Skeletal muscle satellite cell (primary cell): ENCODE measurements around the gene NSMCE1. TPM values are rescaled to one million over a fixed set of nuclear protein-coding genes. Genes with fewer than 3 reads are reported as not detected.

Experiments
- H3K27me3 ChIP-seq: 2 replicates; pipeline ENCODE4 v1.7.0; 2013; ENCODE audit warnings: low read length; ENCODE audit not compliant: control insufficient read depth, insufficient read depth
- H3K36me3 ChIP-seq: 2 replicates; pipeline ENCODE4 v1.7.0; 2013; ENCODE audit warnings: mild to moderate bottlenecking, control low read depth, low read length; ENCODE audit not compliant: insufficient read depth
- H3K4me1 ChIP-seq: 2 replicates; pipeline ENCODE4 v1.7.0; 2013; ENCODE audit warnings: low read length; ENCODE audit not compliant: control insufficient read depth, insufficient read depth
- H3K4me2 ChIP-seq: 2 replicates; pipeline ENCODE4 v1.7.0; 2013; ENCODE audit warnings: mild to moderate bottlenecking, low read length
- H3K4me3 ChIP-seq: 2 replicates; pipeline ENCODE4 v1.7.0; 2013; ENCODE audit warnings: low read length
- H3K9ac ChIP-seq: 2 replicates; pipeline ENCODE4 v1.7.0; 2013; ENCODE audit warnings: mild to moderate bottlenecking, low read depth, low read length, moderate library complexity
- H3K9me3 ChIP-seq: replicated peaks from 2 replicates; pipeline ENCODE4 v1.7.0; 2013; ENCODE audit warnings: mild to moderate bottlenecking, control low read depth, low read length
- total RNA-seq: library from RNA; depleted of rRNA; stranded (reverse); fragments of >200 nt; gene quantifications from 2 replicates; pipeline ENCODE4 v1.2.3, GENCODE V29; 2012; rRNA removed

The NSMCE1 gene, protein sequence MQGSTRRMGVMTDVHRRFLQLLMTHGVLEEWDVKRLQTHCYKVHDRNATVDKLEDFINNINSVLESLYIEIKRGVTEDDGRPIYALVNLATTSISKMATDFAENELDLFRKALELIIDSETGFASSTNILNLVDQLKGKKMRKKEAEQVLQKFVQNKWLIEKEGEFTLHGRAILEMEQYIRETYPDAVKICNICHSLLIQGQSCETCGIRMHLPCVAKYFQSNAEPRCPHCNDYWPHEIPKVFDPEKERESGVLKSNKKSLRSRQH
- total RNA-seq, result 95.6 and 107 TPM in 2 replicates

DNA sequence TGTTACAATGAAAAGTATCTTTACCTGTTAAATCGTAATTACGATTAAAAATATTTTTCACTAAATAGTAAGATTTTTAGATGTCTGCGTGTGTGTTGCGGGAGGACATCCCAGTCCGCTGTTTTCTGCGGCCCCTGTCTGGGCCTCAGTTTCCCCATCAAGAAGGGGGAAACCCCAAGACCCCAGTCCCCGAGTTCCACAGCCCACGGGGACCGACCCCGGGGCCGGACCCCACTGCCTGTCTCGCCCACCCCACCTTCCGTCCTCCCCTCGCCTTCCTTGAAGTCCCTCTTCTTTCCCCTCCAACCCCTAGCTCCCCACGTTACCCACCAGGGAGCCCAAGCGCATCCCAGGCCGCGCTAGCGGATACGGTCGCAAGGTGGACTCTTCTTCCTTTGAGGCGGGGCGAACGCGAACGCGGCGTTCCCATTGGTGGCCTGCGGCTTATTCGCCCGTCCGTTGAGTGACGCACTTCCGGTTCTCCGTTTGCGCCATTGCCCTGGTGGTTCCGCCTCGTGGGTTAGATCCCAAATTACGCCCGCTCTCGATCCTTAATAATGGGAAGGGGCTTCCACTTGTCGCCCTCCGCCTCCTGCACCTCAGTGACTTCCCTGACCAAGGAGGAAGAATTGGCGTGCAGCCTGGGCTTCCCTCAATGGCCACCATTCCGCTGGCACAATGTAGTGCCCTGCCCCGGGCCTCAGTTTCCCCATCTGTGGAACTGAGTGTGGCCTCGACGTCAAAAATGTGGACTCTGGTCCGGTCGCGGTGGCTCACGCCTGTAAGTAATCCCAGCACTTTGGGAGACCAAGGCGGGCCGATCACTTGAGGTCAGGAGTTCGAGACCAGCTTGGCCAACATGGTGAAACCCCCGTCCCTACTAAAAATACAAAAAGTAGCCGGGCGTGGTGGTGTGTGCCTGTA lies at the start of gene NSMCE1:
NSMCE1 (minus strand) TSS at position 397 of the 924 bp plus-strand sequence. CDS start 11,202 bp downstream, outside the sequence.
- no peaks in the 10 kb centered on the region for H3K9me3 ChIP-seq
- H3K27me3 ChIP-seq, result no peaks in the 10 kb centered on the region
- no peaks in the 10 kb centered on the region for H3K36me3 ChIP-seq
- peak within 1 kb of the TSS; percentile 89 for H3K9ac ChIP-seq
- peaks cover 19% of the 10 kb centered on the region for H3K4me1 ChIP-seq
- peak within 1 kb of the TSS; percentile 92 for H3K4me3 ChIP-seq
- peak within 1 kb of the TSS; percentile 99 for H3K4me2 ChIP-seq

DNA sequence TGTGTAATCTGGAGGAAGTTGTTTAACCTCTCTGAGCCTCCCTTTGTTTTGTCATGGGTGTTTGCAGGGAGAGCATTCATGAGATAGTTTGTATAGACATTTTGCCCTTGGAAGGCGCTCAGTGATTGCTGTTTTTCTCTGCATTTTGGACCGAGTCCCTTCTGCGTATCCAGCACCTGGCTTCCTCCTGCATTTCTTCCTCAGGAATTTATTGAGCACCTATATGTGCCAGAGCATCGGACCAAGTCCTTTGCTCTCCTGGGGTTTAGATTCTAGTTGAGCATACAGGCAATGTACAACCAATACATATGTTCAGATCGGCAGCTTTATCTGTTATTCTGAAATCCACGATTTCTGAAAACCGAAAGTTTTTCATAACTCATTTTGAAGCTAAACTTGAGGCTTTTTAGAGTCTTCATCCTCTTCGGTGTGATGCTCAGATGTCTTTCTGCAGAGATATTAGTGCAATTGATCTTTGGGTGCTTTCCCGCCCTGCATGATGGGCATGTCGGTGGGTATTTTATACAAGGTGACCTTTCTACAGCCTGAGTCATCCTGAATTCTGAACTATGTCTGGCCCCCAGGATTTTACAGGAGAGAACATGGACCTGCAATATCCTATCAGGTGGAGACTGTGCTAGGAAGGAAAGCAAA lies 49.3 kb upstream of the NSMCE1 start:
- peaks cover 28% of the 10 kb centered on the region for H3K4me1 ChIP-seq
- H3K4me2 ChIP-seq, result no peak overlapping the region
- no peaks in the 10 kb centered on the region for H3K36me3 ChIP-seq
- H3K9me3 ChIP-seq, result no peaks in the 10 kb centered on the region
- no peak overlapping the region for H3K4me3 ChIP-seq
- H3K27me3 ChIP-seq, result no peaks in the 10 kb centered on the region
- no peak overlapping the region for H3K9ac ChIP-seq

DNA sequence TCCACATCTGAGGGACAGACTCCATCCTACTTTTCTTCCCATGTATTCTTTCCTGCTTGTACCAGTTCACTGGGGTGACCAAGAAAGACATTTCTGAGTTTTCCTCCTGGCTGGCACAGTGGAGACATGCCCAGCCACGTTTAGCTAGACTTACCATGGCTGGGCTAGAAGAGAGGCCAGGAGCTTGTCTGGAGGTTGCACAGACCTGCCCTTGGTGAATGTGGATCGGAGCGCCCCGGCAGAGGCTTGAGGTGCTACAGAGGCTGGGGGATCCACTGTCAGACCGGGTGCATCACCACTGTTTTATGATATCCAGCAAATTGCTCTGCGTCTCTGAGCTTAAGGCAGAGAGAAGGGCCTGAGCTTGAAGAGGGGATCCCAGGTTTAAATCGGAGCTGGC lies 48.7 kb upstream of the NSMCE1 start:
- Histone ChIP-seq H3K9ac (no peak overlapping the region), H3K4me3 (no peak overlapping the region), H3K9me3 (no peaks in the 10 kb centered on the region), H3K27me3 (no peaks in the 10 kb centered on the region), H3K36me3 (no peaks in the 10 kb centered on the region), H3K4me2 (no peak overlapping the region), H3K4me1 (peaks cover 28% of the 10 kb centered on the region)

DNA sequence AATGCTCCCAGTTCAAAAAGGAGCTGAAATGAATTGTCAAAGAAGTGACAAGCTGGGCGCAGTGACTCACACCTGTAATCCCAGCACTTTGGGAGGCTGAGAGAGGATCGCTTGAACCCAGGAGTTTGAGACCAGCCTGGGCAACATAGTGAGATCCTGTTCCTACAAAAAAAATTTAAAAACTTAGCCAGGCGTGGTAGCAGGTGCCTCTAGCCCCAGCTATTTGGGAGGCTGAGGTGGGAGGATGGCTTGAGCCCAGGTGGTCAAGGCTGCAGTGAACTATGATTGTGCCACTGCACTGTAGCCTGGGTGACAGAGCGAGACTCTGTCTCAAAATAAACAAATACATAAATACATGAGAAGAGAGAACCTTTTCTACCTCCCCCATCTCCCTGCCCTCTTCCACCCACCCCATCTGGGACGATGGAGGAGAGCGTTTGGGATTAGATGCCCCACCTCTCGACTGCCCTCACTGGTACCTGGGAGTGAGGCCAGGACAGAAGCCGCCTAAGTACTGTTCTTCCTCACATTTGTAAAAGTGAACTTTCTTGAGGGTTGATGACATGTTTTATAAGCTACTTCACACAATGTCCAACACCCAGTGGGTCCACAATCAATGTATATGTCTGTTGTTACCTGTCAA lies 47.6 kb upstream of the NSMCE1 start:
- H3K27me3 ChIP-seq, result no peaks in the 10 kb centered on the region
- H3K4me1 ChIP-seq, result peaks cover 35% of the 10 kb centered on the region
- no peak overlapping the region for H3K4me3 ChIP-seq

DNA sequence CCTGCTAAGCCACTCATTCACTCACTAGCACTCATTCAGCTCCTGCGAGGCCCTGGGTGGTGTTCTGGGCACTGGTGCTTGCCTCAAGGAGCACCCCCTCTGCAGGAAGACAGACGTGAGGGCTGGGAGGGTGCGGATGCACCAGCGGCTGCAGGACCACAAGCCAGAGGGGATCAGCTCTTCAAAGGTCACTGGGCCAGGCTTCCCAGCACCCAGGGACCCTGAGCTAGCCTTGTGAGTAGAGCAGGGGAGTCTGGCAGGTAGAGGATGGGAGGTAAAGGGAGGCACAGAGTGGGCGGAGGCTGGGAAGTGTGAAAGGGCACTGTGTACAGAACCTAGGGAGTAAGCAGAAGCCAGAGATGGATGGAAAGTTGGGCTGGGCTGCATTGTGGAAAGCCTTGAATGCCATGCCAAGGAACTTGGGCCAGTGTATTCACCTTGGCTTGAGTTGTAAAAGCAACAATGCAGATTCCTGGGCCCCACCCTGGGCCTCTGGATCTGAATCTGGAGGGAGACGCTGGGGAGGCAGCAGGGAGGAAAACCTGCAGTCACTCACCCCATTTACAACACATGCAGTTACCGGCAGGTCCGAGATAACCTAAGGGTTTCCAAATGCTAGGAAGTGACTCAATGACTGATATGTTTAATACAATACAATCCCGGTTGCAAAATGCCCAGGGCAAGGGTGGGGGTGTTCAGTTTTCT lies 46.9 kb upstream of the NSMCE1 start:
- Histone ChIP-seq H3K36me3 (no peaks in the 10 kb centered on the region), H3K27me3 (no peaks in the 10 kb centered on the region), H3K4me1 (peaks cover 39% of the 10 kb centered on the region), H3K9ac (peak overlapping the region; percentile 98), H3K4me2 (peak overlapping the region; percentile 76), H3K9me3 (no peaks in the 10 kb centered on the region), H3K4me3 (peak overlapping the region; percentile 88)

More for the DNA sequence above, 47.6 kb upstream of the NSMCE1 start:
- Histone ChIP-seq H3K9me3 (no peaks in the 10 kb centered on the region), H3K9ac (no peak overlapping the region), H3K4me2 (peak overlapping the region; percentile 5), H3K36me3 (no peaks in the 10 kb centered on the region)

DNA sequence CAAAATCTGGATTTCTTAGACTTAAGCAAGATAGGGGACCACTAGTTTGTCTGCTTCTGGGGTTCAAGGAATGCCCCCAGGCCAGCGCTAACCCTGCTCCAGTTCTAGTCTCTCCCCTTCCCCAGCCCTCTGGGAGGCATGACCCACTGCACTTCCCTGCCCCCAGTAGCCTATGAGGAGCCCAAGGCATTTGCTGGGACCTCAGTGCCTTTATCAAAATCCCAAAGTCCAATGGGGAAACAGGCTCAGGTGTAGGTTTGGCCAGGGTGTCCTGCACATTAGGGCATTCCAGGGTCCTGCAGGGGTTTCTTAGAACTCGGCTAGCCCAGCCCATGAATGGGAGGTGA lies 46.4 kb upstream of the NSMCE1 start:
- Histone ChIP-seq H3K27me3 (no peaks in the 10 kb centered on the region), H3K9ac (peak overlapping the region; percentile 98), H3K9me3 (no peaks in the 10 kb centered on the region), H3K4me2 (peak overlapping the region; percentile 76), H3K36me3 (no peaks in the 10 kb centered on the region), H3K4me1 (peaks cover 39% of the 10 kb centered on the region), H3K4me3 (peak overlapping the region; percentile 88)

DNA sequence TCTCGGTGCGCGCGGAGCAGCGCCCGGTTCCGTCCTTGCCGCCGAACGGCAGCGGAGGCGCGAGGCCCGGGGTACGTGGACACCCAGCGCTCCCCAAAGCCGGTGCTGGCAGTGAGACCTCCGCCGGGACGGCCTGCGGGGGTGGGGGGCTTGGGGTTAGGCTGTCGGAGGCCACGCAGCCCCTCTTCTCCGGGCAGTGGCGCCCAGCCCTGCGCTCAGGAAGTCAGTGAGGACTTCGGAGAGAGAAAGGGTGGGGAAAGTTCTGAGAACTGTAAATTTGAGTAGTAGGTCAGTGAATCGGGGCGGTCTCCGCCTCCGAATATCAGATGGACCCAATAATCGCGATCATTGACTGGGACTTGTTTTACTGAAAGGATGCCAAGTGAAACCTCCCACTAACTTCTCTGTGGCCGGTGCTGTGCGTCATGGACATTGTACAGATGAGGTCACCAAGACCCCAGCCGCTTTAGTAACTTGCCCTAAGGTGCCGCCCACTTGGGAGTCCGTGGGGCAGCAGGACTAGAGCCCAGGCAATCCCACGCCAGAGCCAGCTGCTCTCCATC lies 45.7 kb upstream of the NSMCE1 start:
- H3K27me3 ChIP-seq, result no peaks in the 10 kb centered on the region

DNA sequence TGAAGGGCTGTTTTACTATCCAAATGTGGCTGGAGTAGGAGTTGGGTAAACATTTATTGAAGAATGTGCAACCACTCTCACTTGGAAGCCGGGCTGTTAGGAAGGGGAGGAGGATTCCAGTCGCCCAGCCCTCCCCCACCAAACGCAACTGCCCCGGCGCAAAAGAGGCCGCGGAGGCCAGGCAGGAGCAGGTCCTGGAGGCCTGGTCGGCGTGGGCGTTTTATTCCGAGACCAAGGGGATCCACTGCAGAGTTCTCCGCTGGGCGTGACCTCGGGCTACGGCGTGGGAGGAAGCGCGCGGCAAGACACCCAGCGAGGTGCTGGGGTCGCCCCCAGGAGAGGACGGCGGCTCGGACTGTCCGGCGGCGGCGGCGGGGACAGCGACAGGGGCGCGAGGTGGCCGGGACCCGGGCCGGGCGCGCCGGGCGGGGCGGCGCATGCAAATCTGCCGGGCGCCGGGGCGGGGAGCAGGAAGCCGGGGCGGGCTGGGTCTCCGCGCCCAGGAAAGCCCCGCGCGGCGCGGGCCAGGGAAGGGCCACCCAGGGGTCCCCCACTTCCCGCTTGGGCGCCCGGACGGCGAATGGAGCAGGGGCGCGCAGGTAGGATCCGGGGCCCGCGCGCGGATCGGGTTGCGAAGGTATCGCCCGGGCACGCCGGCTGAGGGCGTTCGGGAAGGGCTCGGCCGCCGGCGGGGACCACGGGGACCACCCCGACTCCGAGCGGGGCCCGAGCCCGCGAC lies 45.0 kb upstream of the NSMCE1 start, which contains the start of gene IL4R:
IL4R (plus strand) TSS at position 553 of the 739 bp plus-strand sequence. CDS start 26,230 bp downstream, outside the sequence.
- peak within 1 kb of the TSS; percentile 98 for H3K9ac ChIP-seq
- no peaks in the 10 kb centered on the region for H3K9me3 ChIP-seq
- H3K4me1 ChIP-seq, result peaks cover 39% of the 10 kb centered on the region
- no peaks in the 10 kb centered on the region for H3K36me3 ChIP-seq
- H3K4me3 ChIP-seq, result peak within 1 kb of the TSS; percentile 88
- peak within 1 kb of the TSS; percentile 76 for H3K4me2 ChIP-seq
- H3K27me3 ChIP-seq, result no peaks in the 10 kb centered on the region

More for the DNA sequence above, 45.7 kb upstream of the NSMCE1 start:
- Histone ChIP-seq H3K4me2 (peak overlapping the region; percentile 76), H3K36me3 (no peaks in the 10 kb centered on the region), H3K9me3 (no peaks in the 10 kb centered on the region), H3K4me1 (peaks cover 39% of the 10 kb centered on the region), H3K9ac (peak overlapping the region; percentile 98), H3K4me3 (peak overlapping the region; percentile 88)

DNA sequence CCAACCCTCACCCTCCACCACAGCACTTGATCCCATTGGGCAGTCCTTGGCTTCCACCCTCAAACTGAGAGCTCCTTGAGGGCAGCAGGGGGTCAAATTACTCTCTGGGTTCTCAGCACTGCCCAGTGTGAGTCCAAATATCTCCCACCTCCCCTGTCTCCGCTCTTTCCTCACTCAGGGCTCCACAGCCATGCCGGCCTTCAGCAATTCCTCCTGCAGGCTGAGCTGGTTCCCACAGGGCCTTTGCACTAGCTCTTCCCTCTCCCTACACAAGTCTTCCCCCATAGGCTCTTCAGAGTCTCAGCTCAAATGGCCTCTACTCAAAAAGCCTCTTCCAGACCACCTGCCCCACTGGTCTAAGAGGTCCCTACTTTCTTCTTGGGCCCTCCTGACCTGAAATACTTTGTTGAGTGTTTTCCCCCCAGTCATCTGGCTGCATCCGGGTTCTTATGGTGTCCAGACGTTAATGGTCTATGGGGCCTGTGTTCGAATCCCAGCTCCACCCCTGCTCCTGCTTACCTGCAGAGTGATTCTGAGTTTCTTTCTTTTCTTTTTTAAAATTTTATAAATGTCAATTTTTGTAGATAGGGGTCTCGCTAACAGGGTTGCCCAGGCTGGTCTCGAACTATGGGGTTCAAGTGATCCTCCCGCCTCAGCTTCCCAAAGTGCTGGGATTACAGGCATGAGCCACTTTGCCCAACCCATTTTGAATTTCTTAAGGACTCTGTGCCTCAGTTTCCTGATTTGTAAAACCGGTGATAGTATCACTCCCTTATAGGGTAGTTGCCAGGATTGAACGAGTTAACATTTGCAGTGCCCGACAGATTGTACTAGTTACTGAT lies 44.2 kb upstream of the NSMCE1 start:
- Histone ChIP-seq H3K4me1 (peaks cover 34% of the 10 kb centered on the region), H3K4me2 (peak overlapping the region; percentile 76), H3K9me3 (no peaks in the 10 kb centered on the region), H3K9ac (peak overlapping the region; percentile 98), H3K4me3 (peak overlapping the region; percentile 88), H3K36me3 (no peaks in the 10 kb centered on the region), H3K27me3 (no peaks in the 10 kb centered on the region)
